Measurements from ENCODE around the gene C5AR2.

- TF ChIP-seq NFYB (CRISPR knock-in tag; conservative IDR thresholded peaks at IDR 0.05; ENCODE audit: low read depth) (no peak), ARID4B (CRISPR knock-in tag; IDR thresholded peaks at IDR 0.05; ENCODE audit: borderline replicate concordance) (no peak), ZNF281 (CRISPR knock-in tag; IDR thresholded peaks at IDR 0.05) (no peak)
Measured at GRCh38 chr19:47377208-47377701, 45.3 kb downstream of the C5AR2 start.

All from WTC11 (cell line).